GM21528 (cell line): Measurements from ENCODE around the gene SEPTIN7.

Source experiments
- ATAC-seq: cut with Tn5 transposase; IDR thresholded peaks from one replicate; pipeline ENCODE4 v1.9.1; 2021; ENCODE audit warnings: mild to moderate bottlenecking, moderate library complexity; ENCODE audit not compliant: unreplicated experiment, low FRiP score

The SEPTIN7 gene

GRCh38 chr7:35826751-35827150 lies 25.9 kb downstream of the SEPTIN7 start:
- ATAC-seq, result no peak

GRCh38 chr7:35828817-35829216 lies 28.0 kb downstream of the SEPTIN7 start:
- no peak for ATAC-seq

GRCh38 chr7:35831208-35831607 lies 30.4 kb downstream of the SEPTIN7 start:
- no peak for ATAC-seq

GRCh38 chr7:35839860-35840854 lies 39.3 kb downstream of the SEPTIN7 start:
- ATAC-seq, result no peak

- ATAC-seq, result no peak
Measured at GRCh38 chr7:35846816-35847412, 46.1 kb downstream of the SEPTIN7 start.

GRCh38 chr7:35848725-35849124 lies 47.9 kb downstream of the SEPTIN7 start:
- ATAC-seq, result no peak

- no peak for ATAC-seq
Measured at GRCh38 chr7:35849158-35849831, 48.4 kb downstream of the SEPTIN7 start.

GRCh38 chr7:35849954-35850353 lies 49.1 kb downstream of the SEPTIN7 start:
- no peak for ATAC-seq
